ENCODE data around the gene MRPL38. TPM values are rescaled to one million over a fixed set of nuclear protein-coding genes. Genes with fewer than 3 reads are reported as not detected.

Gene MRPL38
- total RNA-seq, 1 donor from 2014 or later: 104 TPM

DNA sequence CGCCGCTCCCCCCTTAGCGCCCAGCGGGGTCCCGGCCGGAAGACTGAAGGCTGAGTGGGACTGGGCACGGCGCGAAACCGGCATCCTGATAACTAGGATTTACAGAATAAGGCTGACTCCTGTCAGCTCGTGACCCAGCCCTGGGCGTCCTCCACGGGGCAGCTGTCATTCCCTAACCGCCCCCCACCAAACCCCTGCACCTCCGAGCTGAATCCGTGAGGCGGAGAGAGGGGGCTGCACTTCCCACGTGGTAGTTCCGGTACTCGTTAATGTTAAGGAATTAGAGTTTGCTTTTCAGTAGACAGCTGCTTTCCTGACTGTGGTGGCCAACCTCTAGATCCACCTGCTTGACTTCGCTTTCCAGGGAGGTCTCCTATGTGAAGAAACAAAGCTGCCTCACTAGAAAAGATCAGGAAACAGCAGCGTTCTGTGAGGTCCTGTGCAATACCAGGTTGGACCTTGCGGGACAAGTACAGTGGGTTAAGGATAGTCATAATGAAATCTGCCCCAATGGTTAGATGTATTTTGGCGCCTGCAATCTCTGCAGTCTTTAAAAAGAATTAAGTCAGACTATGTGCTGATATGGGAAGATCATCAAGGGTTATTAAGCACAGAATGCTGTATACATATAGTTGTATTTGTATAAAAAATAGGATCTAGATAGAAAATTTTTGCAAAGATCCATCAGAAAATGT, 48.5 kb downstream of the MRPL38 start:
- intact Hi-C loops (cut with micrococcal nuclease): loop anchor here (5.0 to 10.0 kb wide), 4 partner anchors 339 to 981 kb away; partner anchors contain the start of genes CASKIN2, FDXR, GGA3 and MRPS7

- intact Hi-C loops (cut with micrococcal nuclease): loop anchor here (1.0 to 10.0 kb wide), 18 partner anchors 9 to 981 kb away; partner anchors contain the start of genes ACOX1, CASKIN2, EXOC7 and FBF1
Observed at GRCh38 chr17:75855310-75856061, 49.2 kb downstream of the MRPL38 start, which contains the start of gene WBP2. Gene WBP2 (minus strand): TSS chr17:75855335. CDS start chr17:75855297, 38 bp downstream.

- intact Hi-C loops (cut with micrococcal nuclease): loop anchor here (1.0 to 10.0 kb wide), 18 partner anchors 9 to 980 kb away; partner anchors contain the start of genes ACOX1, CASKIN2, EXOC7 and FBF1
Observed at GRCh38 chr17:75854881-75855309, 49.8 kb downstream of the MRPL38 start.

GRCh38 chr17:75854101-75854748, 50.5 kb downstream of the MRPL38 start:
- intact Hi-C loops (cut with micrococcal nuclease): loop anchor here (2.0 to 10.0 kb wide), 3 partner anchors 43 to 979 kb away; partner anchors contain the start of genes FDXR, TMEM94 and TRIM65

DNA sequence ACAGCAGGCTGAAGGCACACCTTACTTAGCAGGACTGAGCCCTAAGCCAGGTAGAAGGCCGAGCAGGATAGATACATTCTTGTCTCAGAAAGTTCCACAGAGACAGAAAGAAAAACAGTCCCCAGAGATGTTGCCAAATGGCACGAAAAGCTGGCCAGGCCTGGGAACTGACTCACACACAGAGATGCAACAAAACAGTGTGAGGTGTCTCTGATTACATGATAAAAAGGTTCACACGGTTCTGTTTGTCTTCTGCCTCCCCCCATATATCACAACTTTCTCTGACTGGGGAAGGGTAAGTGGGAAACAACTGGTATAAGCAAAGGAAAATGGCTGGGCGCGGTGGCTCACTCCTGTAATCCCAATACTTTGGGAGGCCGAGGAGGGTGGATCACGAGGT, 51.3 kb downstream of the MRPL38 start:
- intact Hi-C loops (cut with micrococcal nuclease): loop anchor here (10.0 kb wide), 2 partner anchors 399 to 979 kb away; partner anchors contain the start of genes FDXR and TMEM94

- intact Hi-C loops (cut with micrococcal nuclease): loop anchor here (10.0 kb wide), 2 partner anchors 397 to 977 kb away; partner anchors contain the start of genes FDXR and TMEM94
Observed at GRCh38 chr17:75851693-75851991, 53.0 kb downstream of the MRPL38 start.

- intact Hi-C loops (cut with micrococcal nuclease): loop anchor here (10.0 kb wide), 2 partner anchors 396 to 976 kb away; partner anchors contain the start of genes FDXR and TMEM94
Observed at GRCh38 chr17:75850928-75851692, 53.6 kb downstream of the MRPL38 start.

GRCh38 chr17:75849724-75850123, 55.0 kb downstream of the MRPL38 start:
- intact Hi-C loops (cut with micrococcal nuclease): loop anchor here (10.0 kb wide), 2 partner anchors 395 to 975 kb away; partner anchors contain the start of genes FDXR and TMEM94

- intact Hi-C loops (cut with micrococcal nuclease): no loop called here
Observed at GRCh38 chr17:75849279-75849646, 55.4 kb downstream of the MRPL38 start.

Other genes starting within 250 kb of the MRPL38 start
- 41.6 and 43.4 TPM in 2 replicates for gene RECQL5, start 237.7 kb downstream of the MRPL38 start, total RNA-seq
- 93.2 and 108 TPM in 2 replicates for gene SAP30BP, start 237.5 kb downstream of the MRPL38 start, total RNA-seq
- gene ITGB4, start 183.4 kb downstream of the MRPL38 start, total RNA-seq: 0.78 and 0.91 TPM in 2 replicates
- gene GALK1, start 139.7 kb downstream of the MRPL38 start, total RNA-seq: 40.4 and 41.4 TPM in 2 replicates
- gene UNK, start 120.1 kb downstream of the MRPL38 start, total RNA-seq: 33.0 and 33.7 TPM in 2 replicates
- gene UNC13D, start 60.5 kb downstream of the MRPL38 start, total RNA-seq: 203 and 219 TPM in 2 replicates
- 82.4 and 90.1 TPM in 2 replicates for gene WBP2, start 49.5 kb downstream of the MRPL38 start, total RNA-seq
- gene TRIM47, start 26.3 kb downstream of the MRPL38 start, total RNA-seq: 26.4 and 26.5 TPM in 2 replicates
- gene TRIM65, start 7.9 kb downstream of the MRPL38 start, total RNA-seq: 32.7 and 35.4 TPM in 2 replicates
- 21.0 and 22.2 TPM in 2 replicates for gene FBF1, start 36.2 kb upstream of the MRPL38 start, total RNA-seq
- gene ACOX1, start 74.3 kb upstream of the MRPL38 start, total RNA-seq: 35.9 and 38.1 TPM in 2 replicates
- 16.6 and 16.9 TPM in 2 replicates for gene TEN1, start 74.4 kb upstream of the MRPL38 start, total RNA-seq
- 7.6 and 7.9 TPM in 2 replicates for gene CDK3, start 96.0 kb upstream of the MRPL38 start, total RNA-seq
- 0.02 and 0.07 TPM in 2 replicates for gene EVPL, start 122.4 kb upstream of the MRPL38 start, total RNA-seq
- 110 and 111 TPM in 2 replicates for gene SRP68, start 167.6 kb upstream of the MRPL38 start, total RNA-seq
- 0.78 and 0.86 TPM in 2 replicates for gene GALR2, start 169.9 kb upstream of the MRPL38 start, total RNA-seq
- 1.0 TPM in 1 of 2 replicates, not detected in the other for gene ZACN, start 174.3 kb upstream of the MRPL38 start, total RNA-seq
- gene EXOC7, start 198.9 kb upstream of the MRPL38 start, total RNA-seq: 153 TPM in 2 replicates
- 0.22 and 0.32 TPM in 2 replicates for gene FOXJ1, start 236.4 kb upstream of the MRPL38 start, total RNA-seq